ENCODE measurements around the gene LAMTOR4. TPM values are rescaled to one million over a fixed set of nuclear protein-coding genes. Genes with fewer than 3 reads are reported as not detected.

Gene LAMTOR4
- total and polyA plus RNA-seq, 2 of the 13 experiments (the other 11 are each of a cell fraction or from before 2014, with no cell fraction given) = 115 to 118 TPM

DNA sequence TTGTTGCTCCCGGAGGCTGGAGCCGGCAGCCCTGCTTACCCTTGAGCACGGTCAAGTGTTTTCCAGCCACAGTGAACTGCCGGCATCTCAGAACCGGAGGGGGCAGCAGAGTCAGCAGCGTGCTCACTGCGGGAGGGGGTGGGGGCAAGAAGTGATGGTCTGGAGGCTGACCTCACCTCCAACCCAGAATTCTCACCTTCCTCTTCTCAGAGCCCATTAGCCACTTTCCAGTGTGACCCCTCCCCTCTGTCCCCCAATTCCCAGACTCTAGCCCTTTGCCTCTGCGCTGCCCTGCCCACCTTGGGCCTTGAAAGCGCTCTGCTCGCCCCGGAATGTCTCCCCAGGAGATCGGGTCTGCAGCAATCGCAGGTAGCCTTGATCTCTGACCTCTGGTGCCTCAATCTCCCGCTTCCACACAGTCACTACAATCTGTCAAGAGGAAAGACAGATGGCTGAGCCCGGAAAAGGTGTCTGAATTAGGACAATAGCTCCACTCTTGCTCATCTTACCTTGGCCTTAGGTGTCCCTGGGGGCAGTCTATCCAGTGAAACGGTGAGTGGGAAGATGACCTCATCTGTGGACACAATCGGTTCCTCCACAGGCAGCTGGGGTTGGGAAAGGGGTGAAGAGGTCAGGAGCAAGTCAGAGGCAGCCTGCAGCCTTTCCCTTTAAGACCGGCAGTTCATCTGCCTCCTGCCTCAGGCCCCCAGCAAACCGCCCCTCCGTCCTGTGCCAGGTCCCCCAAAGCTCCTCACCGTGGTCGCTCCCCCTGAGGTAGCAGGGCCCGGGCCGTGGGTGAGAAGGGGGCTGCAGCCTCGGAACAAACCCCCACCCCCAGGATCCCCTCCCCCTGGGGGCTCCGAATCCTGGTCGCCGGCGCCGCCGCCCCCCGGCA, 8.9 kb downstream of the LAMTOR4 start (continued):
- TF ChIP-seq EP300 (IDR thresholded peaks at IDR 0.05; ENCODE audit: low read depth in 2 of 2, low read length in 2 of 2) (peak in 1 of 2 experiments; percentile 28; a peak in 2 of 4 replicates), EP300 (CRISPR knock-in tag; IDR thresholded peaks at IDR 0.05; ENCODE audit: borderline replicate concordance) (peak; percentile 61; the same call in 1 of the 2 replicates), AFF4 (CRISPR knock-in tag; IDR thresholded peaks at IDR 0.05) (no peak), HCFC1 (IDR thresholded peaks at IDR 0.05; ENCODE audit: low read depth, low read length) (no peak), SMYD3 (CRISPR knock-in tag; IDR thresholded peaks at IDR 0.05) (no peak), SOX6 (IDR thresholded peaks at IDR 0.05) (no peak), SOX6 (CRISPR knock-in tag; IDR thresholded peaks at IDR 0.05) (0 out of 2 replicates have a peak, but pooled peaks have one; percentile 20), ZNF501 (CRISPR knock-in tag; IDR thresholded peaks at IDR 0.05) (no peak; the same call in 1 of the 2 replicates), GATAD2A (CRISPR knock-in tag; IDR thresholded peaks at IDR 0.05) (peak; percentile 36), NR2C2 (CRISPR knock-in tag; IDR thresholded peaks at IDR 0.05; ENCODE audit: borderline replicate concordance) (peak; percentile 70; the same call in 1 of the 2 replicates), ZFP90 (CRISPR knock-in tag; IDR thresholded peaks at IDR 0.05; ENCODE audit: borderline replicate concordance) (no peak), CENPT (CRISPR knock-in tag; IDR thresholded peaks at IDR 0.05; ENCODE audit: low read depth) (no peak), ZNF558 (CRISPR knock-in tag; IDR thresholded peaks at IDR 0.05; ENCODE audit: borderline replicate concordance) (no peak), RARG (CRISPR knock-in tag; IDR thresholded peaks at IDR 0.05; ENCODE audit: low read depth) (no peak), EHMT2 (IDR thresholded peaks at IDR 0.05; ENCODE audit: borderline replicate concordance, low read depth, low read length) (no peak)
- TF ChIP-seq, protein P1, sequence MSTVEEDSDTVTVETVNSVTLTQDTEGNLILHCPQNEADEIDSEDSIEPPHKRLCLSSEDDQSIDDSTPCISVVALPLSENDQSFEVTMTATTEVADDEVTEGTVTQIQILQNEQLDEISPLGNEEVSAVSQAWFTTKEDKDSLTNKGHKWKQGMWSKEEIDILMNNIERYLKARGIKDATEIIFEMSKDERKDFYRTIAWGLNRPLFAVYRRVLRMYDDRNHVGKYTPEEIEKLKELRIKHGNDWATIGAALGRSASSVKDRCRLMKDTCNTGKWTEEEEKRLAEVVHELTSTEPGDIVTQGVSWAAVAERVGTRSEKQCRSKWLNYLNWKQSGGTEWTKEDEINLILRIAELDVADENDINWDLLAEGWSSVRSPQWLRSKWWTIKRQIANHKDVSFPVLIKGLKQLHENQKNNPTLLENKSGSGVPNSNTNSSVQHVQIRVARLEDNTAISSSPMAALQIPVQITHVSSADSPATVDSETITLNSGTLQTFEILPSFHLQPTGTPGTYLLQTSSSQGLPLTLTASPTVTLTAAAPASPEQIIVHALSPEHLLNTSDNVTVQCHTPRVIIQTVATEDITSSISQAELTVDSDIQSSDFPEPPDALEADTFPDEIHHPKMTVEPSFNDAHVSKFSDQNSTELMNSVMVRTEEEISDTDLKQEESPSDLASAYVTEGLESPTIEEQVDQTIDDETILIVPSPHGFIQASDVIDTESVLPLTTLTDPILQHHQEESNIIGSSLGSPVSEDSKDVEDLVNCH (CRISPR knock-in tag; IDR thresholded peaks at IDR 0.05) = no peak
- TF ChIP-seq, protein P2, sequence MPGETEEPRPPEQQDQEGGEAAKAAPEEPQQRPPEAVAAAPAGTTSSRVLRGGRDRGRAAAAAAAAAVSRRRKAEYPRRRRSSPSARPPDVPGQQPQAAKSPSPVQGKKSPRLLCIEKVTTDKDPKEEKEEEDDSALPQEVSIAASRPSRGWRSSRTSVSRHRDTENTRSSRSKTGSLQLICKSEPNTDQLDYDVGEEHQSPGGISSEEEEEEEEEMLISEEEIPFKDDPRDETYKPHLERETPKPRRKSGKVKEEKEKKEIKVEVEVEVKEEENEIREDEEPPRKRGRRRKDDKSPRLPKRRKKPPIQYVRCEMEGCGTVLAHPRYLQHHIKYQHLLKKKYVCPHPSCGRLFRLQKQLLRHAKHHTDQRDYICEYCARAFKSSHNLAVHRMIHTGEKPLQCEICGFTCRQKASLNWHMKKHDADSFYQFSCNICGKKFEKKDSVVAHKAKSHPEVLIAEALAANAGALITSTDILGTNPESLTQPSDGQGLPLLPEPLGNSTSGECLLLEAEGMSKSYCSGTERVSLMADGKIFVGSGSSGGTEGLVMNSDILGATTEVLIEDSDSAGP (CRISPR knock-in tag; IDR thresholded peaks at IDR 0.05; ENCODE audit: borderline replicate concordance) = peak; percentile 56
- TF ChIP-seq, protein P3, sequence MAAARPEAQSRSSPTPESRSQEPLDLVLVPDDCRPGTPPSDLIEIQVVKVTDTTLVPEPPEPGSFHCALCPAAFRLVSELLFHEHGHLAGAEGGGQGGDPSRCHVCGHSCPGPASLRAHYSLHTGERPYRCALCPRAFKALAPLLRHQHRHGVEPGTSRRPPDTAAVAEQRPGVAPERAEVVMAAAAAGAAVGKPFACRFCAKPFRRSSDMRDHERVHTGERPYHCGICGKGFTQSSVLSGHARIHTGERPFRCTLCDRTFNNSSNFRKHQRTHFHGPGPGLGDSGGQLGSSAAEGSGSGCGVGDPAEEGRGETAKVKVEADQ (CRISPR knock-in tag; IDR thresholded peaks at IDR 0.05; ENCODE audit: borderline replicate concordance) = no peak
